NB4 (cell line): Measurements from ENCODE around the gene HSD17B4.

ENCODE experiments used
- CTCF ChIP-seq: IDR thresholded peaks from one replicate; pipeline ENCODE4 v1.5.1; 2012; ENCODE audit warnings: low read depth, low read length
- MAX ChIP-seq: IDR thresholded peaks from 2 replicates; pipeline ENCODE4 v1.6.1; 2011; ENCODE audit warnings: low read depth, low read length
- MYC ChIP-seq: IDR thresholded peaks from 2 replicates; pipeline ENCODE4 v1.6.1; 2011; ENCODE audit warnings: low read depth, low read length
- POLR2A ChIP-seq: IDR thresholded peaks from 2 replicates; pipeline ENCODE4 v1.6.1; 2011; ENCODE audit warnings: mild to moderate bottlenecking; ENCODE audit not compliant: insufficient read length; ENCODE audit errors: extremely low read depth

GRCh38 chr5:119541716-119542115 lies 89.4 kb downstream of the HSD17B4 start:
- no peak for TF ChIP-seq CTCF
- TF ChIP-seq POLR2A: no peak
- TF ChIP-seq MAX: no peak
- TF ChIP-seq MYC: no peak
